ENCODE measurements around the gene GBP1.
"Not testable (repeated sequence)": the region's sequence is repeated elsewhere in the genome, so short reads cannot be mapped to it uniquely, and the experiment has no call there.

GBP1 gene

DNA sequence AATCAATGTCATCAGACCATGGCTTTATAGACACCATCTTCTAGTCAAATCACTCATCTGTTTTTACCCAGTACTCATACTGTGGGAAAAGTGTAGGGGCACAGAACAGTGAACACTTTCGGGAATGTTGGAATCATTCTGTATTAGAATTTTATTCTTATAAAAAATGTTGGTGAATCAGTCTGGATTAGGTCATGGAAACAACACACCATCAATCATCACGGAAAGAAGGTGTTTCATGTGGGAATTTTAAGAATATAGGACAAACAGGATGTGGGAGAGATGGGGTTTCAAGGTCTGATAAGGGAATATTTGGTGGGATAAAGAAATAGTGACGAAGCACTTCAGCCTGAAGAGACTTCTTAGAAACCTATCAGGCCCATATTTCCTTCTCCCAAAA lies 17.3 kb downstream of the GBP1 start:
- no peak overlapping the region for H3K4me2 ChIP-seq (ENCODE audit: low read depth, low read length, poor library complexity, severe bottlenecking)
- no peaks in the 10 kb centered on the region for H3K4me1 ChIP-seq (ENCODE audit: insufficient read depth, low read length, poor library complexity, severe bottlenecking)
- no peaks in the 10 kb centered on the region for H3K27me3 ChIP-seq (ENCODE audit: insufficient read depth, low read length, poor library complexity, severe bottlenecking)
- no peak overlapping the region for H3K4me3 ChIP-seq (ENCODE audit: low read length, poor library complexity, severe bottlenecking)
- no peaks in the 10 kb centered on the region for H3K36me3 ChIP-seq (ENCODE audit: insufficient read depth, low read length)
- H3K9me3 ChIP-seq (ENCODE audit: insufficient read depth, low read depth, low read length): peaks cover 8% of the 10 kb centered on the region; the same call in 1 of the 2 replicates
- no peak overlapping the region for H3K9ac ChIP-seq (ENCODE audit: low read depth, low read length, poor library complexity, severe bottlenecking)
- no peaks in the 10 kb centered on the region for H3K79me2 ChIP-seq (ENCODE audit: insufficient read depth, low read length)
- TF ChIP-seq EZH2phosphoT487 (IDR thresholded peaks at IDR 0.05; ENCODE audit: borderline replicate concordance): no peak
- TF ChIP-seq, protein P1, sequence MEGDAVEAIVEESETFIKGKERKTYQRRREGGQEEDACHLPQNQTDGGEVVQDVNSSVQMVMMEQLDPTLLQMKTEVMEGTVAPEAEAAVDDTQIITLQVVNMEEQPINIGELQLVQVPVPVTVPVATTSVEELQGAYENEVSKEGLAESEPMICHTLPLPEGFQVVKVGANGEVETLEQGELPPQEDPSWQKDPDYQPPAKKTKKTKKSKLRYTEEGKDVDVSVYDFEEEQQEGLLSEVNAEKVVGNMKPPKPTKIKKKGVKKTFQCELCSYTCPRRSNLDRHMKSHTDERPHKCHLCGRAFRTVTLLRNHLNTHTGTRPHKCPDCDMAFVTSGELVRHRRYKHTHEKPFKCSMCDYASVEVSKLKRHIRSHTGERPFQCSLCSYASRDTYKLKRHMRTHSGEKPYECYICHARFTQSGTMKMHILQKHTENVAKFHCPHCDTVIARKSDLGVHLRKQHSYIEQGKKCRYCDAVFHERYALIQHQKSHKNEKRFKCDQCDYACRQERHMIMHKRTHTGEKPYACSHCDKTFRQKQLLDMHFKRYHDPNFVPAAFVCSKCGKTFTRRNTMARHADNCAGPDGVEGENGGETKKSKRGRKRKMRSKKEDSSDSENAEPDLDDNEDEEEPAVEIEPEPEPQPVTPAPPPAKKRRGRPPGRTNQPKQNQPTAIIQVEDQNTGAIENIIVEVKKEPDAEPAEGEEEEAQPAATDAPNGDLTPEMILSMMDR (conservative IDR thresholded peaks at IDR 0.05; ENCODE audit: low read length): no peak
- H3K9me2 ChIP-seq (replicated peaks; ENCODE audit: low read depth, low read length): no peaks in the 10 kb centered on the region
- H2AFZ ChIP-seq (ENCODE audit: low read length): no peak overlapping the region
- H4K20me1 ChIP-seq (ENCODE audit: insufficient read depth, low read length, poor library complexity, severe bottlenecking): no peaks in the 10 kb centered on the region
- H3F3A ChIP-seq (ENCODE audit: low read depth): no peaks in the 10 kb centered on the region

DNA sequence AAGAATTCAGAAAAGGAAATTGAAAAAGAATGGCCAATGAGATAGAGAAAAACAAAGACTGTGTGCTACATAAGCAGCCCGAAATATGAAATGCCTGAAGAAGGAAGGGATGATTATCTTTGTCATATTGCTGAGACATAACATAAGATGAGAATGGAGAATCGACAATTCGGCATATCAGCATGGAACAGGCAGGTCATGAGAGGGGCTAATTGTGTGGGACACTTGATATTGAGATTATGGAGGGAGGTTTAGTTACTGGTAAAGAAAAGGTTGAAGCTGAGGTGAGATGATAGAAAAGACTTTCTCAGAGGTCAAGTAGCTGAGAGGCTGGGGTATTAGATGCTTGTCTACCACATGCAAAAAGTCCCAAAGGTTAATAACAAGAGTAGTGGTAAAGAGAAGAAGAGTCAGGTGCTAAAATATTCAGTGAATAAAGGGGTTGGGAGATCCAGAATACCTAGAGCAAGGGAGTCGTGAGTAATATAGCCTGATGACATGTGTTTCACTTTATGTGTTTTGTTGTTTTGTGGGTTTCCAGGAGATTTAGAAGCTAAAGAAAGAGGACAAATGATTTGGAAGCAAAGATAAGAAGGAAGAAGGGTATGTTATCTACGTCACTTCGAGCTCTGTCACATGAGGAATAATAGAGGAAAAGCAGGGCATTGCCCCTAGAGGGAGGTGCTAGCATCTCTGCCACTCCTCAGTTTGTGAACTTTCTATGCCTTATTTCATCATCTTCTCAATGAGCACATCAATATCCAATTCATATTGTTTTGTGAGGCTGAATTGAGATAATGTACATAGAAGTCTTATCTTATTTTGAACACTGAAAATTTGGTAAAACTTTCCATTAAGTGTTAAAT lies 18.5 kb downstream of the GBP1 start:
- H3K4me3 ChIP-seq (ENCODE audit: low read length, poor library complexity, severe bottlenecking); H4K20me1 ChIP-seq (ENCODE audit: insufficient read depth, low read length, poor library complexity, severe bottlenecking); H3K4me2 ChIP-seq (ENCODE audit: low read depth, low read length, poor library complexity, severe bottlenecking); H3F3A ChIP-seq (ENCODE audit: low read depth); H3K79me2 ChIP-seq (ENCODE audit: insufficient read depth, low read length); H3K36me3 ChIP-seq (ENCODE audit: insufficient read depth, low read length); H3K4me1 ChIP-seq (ENCODE audit: insufficient read depth, low read length, poor library complexity, severe bottlenecking); H3K27me3 ChIP-seq (ENCODE audit: insufficient read depth, low read length, poor library complexity, severe bottlenecking); H3K9me2 ChIP-seq (replicated peaks; ENCODE audit: low read depth, low read length); H2AFZ ChIP-seq (ENCODE audit: low read length); H3K9ac ChIP-seq (ENCODE audit: low read depth, low read length, poor library complexity, severe bottlenecking): not testable (repeated sequence)
- TF ChIP-seq, protein P1 (conservative IDR thresholded peaks at IDR 0.05; ENCODE audit: low read length): peak; percentile 28
- H3K9me3 ChIP-seq (ENCODE audit: insufficient read depth, low read depth, low read length): peaks cover 13% of the 10 kb centered on the region; the same call in 1 of the 2 replicates

DNA sequence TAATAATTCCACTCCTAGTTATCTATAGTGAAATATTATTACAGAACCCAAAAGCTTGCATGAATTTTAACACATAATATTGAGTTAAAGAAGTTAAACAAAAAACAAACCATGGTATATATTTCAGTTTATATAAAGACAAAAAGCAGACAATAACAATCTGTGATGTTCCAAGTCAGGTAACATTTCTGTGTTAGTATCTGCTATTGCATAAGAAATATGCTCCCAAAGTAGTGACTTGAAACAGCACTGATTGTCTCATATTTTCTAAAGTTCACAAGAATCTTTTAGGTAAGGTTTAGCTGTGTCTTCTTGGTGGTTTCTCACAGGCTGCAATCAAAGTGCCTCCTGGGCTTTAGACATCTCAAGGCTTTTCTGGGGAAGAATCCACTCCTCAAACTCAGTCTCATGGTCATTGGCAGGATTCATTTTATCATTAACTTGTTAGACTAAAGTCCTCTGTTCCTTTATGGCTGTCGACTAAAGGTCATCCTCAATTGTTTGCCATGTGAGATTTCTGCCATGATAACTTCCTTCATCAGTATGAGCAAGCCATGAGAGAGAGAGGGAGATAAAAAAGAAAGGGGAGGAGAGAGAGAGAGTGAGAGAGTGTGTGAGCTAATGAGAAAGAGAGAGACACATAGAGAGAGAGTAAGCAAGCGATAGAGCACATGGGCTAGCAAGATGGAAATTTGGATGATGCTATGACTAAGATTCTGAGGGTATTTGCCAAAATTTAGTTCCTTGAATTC lies 19.9 kb downstream of the GBP1 start:
- Histone ChIP-seq H3K4me2 (ENCODE audit: low read depth, low read length, poor library complexity, severe bottlenecking) (no peak overlapping the region), H3K4me3 (ENCODE audit: low read length, poor library complexity, severe bottlenecking) (no peak overlapping the region), H3F3A (ENCODE audit: low read depth) (no peaks in the 10 kb centered on the region), H3K9me2 (replicated peaks; ENCODE audit: low read depth, low read length) (no peaks in the 10 kb centered on the region), H3K36me3 (ENCODE audit: insufficient read depth, low read length) (no peaks in the 10 kb centered on the region), H2AFZ (ENCODE audit: low read length) (no peak overlapping the region), H3K9me3 (ENCODE audit: insufficient read depth, low read depth, low read length) (peaks cover 13% of the 10 kb centered on the region; the same call in 1 of the 2 replicates), H3K4me1 (ENCODE audit: insufficient read depth, low read length, poor library complexity, severe bottlenecking) (no peaks in the 10 kb centered on the region), H3K79me2 (ENCODE audit: insufficient read depth, low read length) (no peaks in the 10 kb centered on the region), H4K20me1 (ENCODE audit: insufficient read depth, low read length, poor library complexity, severe bottlenecking) (no peaks in the 10 kb centered on the region), H3K27me3 (ENCODE audit: insufficient read depth, low read length, poor library complexity, severe bottlenecking) (no peaks in the 10 kb centered on the region), H3K9ac (ENCODE audit: low read depth, low read length, poor library complexity, severe bottlenecking) (no peak overlapping the region)
- TF ChIP-seq EZH2phosphoT487 (IDR thresholded peaks at IDR 0.05; ENCODE audit: borderline replicate concordance): no peak
- TF ChIP-seq, protein P1 (conservative IDR thresholded peaks at IDR 0.05; ENCODE audit: low read length): no peak
